ENCODE data around the gene GALP. TPM values are rescaled to one million over a fixed set of nuclear protein-coding genes. Genes with fewer than 3 reads are reported as not detected.
"Not testable (repeated sequence)": the region's sequence is repeated elsewhere in the genome, so short reads cannot be mapped to it uniquely, and the experiment has no call there.

GALP gene
- total RNA-seq, 1 donor from 2014 or later: not detected

DNA sequence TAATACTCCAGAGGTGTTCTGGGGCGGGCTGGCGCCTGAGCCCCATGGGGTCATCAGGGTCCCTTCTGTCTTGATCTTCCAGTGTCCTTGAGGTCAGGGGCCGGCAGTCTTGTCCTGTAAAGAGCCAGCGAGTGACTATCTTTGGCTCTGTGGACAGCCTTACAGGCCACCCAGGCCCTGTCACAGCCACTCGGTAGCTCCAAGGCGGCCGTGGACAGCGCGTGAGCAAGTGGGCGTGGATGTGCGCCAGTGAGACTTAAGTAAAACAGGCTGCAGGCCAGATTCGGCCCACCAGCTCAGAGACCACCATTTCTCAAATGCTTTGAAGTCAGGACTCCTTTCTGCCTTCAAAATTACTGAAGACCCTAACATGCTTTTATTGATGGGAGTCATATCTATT is 31.0 kb upstream of the GALP start:
- ATAC-seq (no peak), DNase-seq (ENCODE audit: missing footprints) (no peak)
- intact Hi-C loops (cut with DNase I): loop anchor here (10.0 kb wide), 1 partner anchor 170 kb away; the partner anchor contains the start of gene ZSCAN5A

DNA sequence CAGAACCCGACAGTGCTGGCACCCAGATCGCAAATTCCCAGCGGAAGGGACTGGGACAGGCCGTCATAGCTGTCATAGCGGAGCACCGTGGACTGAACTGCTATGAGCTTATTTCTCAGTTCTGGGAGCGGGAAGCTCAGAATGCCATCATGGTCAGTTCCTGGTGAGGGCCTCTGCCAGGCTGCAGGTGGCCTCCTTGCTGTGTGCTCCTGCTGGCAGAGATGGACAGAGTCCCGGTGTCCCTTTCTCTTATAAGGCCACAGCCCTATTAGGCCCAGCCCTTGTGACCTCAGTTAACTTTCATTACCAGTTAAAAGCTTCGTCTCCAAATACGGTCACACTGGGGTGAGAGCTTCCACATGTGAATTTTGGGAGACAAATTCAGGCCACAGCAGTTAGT is 30.1 kb upstream of the GALP start:
- DNase-seq (ENCODE audit: missing footprints): no peak
- intact Hi-C loops (cut with DNase I): loop anchor here (10.0 kb wide), 1 partner anchor 169 kb away; the partner anchor contains the start of gene ZSCAN5A
- ATAC-seq: no peak

DNA sequence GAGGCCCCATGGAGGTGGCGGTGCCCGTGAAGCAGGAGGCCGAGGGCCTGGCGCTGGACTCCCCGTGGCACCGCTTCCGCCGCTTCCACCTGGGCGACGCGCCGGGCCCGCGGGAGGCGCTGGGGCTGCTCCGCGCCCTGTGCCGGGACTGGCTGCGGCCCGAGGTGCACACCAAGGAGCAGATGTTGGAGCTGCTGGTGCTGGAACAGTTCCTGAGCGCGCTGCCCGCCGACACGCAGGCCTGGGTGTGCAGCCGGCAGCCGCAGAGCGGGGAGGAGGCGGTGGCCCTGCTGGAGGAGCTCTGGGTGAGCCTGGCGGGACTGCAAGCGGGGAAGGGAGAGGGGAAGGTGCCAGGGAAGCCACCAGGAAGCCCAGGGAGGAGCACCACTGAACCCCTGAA is 28.9 kb upstream of the GALP start:
- intact Hi-C loops (cut with DNase I): loop anchor here (10.0 kb wide), 1 partner anchor 168 kb away; the partner anchor contains the start of gene ZSCAN5A
- DNase-seq (ENCODE audit: missing footprints) (no peak), ATAC-seq (no peak)

DNA sequence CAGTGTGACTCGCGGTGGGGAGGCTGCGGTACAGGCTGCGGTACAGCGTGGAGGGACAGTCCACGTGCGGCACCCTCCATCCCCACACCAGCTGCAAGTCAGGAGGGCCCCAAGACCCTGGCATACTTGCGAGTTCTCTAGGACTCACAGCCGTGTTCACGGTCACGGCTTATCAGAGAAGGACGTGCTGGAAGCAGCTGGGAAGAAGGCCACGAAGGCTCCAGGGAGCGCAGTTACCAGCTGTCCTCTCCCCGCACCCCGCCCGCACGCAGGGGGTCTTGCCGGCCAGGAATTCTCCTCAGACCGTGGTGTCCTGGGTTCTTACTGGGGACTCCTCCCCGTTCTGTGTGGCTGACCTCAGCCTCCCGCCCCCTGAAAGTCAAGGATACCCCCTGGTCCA is 28.5 kb upstream of the GALP start:
- ATAC-seq: no peak
- DNase-seq (ENCODE audit: missing footprints): no peak
- intact Hi-C loops (cut with DNase I): loop anchor here (10.0 kb wide), 1 partner anchor 167 kb away; the partner anchor contains the start of gene ZSCAN5A

DNA sequence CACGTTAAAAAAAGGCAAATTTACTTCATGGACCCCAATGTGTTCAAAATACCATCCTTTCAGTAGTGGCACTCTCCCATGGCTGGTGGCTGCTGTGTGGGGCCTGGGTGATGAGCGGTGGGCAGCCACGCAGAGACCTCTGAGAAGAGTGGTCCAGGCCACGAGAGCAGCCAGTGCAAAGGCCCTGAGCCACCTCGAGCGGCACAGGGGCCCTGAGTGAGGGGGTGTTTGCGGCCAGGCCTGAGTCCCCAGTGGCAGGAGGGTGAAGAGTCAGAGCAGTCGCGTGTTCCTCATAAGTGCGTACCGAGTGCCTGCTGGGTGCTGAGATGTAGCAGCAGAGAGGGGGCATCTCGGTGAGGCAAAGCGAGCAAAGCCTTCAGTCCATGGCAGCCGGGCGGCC is 27.7 kb upstream of the GALP start:
- no peak for ATAC-seq
- intact Hi-C loops (cut with DNase I): loop anchor here (10.0 kb wide), 1 partner anchor 167 kb away; the partner anchor contains the start of gene ZSCAN5A
- no peak for DNase-seq (ENCODE audit: missing footprints)

DNA sequence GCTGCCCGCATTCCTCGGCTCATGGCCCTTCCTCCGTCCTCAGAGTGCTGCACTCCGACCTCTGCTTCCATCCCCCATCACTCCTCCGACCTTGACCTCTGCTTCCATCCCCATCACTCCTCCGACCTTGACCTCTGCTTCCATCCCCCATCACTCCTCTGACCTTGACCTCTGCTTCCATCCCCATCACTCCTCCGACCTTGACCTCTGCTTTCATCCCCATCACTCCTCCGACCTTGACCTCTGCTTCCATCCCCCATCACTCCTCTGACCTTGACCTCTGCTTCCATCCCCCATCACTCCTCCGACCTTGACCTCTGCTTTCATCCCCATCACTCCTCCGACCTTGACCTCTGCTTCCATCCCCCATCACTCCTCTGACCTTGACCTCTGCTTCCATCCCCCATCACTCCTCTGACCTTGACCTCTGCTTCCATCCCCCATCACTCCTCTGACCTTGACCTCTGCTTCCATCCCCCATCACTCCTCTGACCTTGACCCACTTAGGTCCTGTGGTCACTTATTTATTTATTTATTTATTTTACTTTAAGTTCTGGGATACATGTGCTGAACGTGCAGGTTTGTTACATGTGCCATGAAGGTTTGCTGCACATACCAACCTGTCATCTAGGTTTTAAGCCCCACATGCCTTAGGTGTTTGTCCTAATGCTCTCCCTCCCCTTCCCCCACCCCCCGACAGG is 26.7 kb upstream of the GALP start:
- not testable (repeated sequence) for DNase-seq (ENCODE audit: missing footprints); ATAC-seq
- intact Hi-C loops (cut with DNase I): loop anchor here (10.0 kb wide), 1 partner anchor 166 kb away; the partner anchor contains the start of gene ZSCAN5A

DNA sequence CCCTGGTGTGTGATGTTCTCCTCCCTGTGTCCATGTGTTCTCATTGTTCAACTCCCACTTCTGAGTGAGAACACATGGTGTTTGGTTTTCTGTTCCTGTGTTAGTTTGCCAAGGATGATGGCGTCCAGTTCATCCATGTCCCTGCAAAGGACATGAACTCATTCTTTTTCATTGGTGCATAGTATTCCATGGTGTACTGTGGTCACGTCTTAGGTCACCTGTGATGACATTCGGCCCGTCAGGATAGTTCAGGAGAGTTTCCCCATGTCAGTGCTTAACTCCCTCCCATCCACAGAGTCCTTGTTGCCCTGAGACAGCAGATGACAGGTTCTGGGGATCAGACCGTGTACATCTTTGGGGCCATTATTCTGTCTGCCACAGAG is 26.2 kb upstream of the GALP start:
- intact Hi-C loops (cut with DNase I): loop anchor here (10.0 kb wide), 1 partner anchor 165 kb away; the partner anchor contains the start of gene ZSCAN5A
- ATAC-seq (no peak), DNase-seq (ENCODE audit: missing footprints) (no peak)

DNA sequence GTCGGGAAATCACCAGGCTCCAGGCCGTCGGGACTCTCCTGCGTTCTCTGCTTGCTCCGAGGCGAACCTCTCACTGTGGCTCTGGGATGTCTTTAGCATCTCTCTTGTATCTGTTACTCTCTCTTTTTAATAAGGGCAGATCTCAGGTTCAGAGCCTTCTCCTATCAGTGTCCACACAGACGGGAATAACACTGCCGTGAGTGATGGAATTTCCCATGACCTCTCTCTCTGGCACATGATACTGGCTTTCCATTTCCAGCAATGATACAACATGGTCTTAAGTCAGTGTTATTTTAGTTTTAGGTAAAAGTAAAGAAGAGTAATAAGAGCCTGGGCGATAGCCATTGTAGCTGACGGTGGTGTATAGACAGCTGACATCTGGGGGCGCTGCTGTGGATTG is 25.4 kb upstream of the GALP start:
- ATAC-seq (peak; percentile 38), DNase-seq (ENCODE audit: missing footprints) (no peak)
- intact Hi-C loops (cut with DNase I): no loop called here

DNA sequence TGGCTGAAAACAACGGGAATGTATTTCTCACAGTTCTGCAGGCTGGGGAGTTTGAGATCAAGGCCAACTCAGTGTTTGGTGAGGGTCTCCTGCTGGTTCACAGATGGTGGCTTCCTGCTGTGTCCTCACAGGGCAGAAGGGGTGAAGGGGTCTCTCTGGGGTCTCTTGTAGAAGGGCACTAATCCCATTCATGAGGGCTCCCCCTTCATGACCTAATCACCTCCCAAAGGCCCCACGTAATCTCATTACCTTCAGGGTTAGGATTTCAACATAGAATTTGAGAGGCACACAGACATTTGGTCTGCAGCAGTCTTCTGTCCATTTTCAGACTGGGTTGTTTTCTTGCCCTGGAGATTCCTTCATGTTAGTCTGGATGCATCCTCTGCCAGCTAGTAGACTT is 23.2 kb upstream of the GALP start:
- DNase-seq (ENCODE audit: missing footprints) (no peak), ATAC-seq (no peak)
- intact Hi-C loops (cut with DNase I): no loop called here

DNA sequence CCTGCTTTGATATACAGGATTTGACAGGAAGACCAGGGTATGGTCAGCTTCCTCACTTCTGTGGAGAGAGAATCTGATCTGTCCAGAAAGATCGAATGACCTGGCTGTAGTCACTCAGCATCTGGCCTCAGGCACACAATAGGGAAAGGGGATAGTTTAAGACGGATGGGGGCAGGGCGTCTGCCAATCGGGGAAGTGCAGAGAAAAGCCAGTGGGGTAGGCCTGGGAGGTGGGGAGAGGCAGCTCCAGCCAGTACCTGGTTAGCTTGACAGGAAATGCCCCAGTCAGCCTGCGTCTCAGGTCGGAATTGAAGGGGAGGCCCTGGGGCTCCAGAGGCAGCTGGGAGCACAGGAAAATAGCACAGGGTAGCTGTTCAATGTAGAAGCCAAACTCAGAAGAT is 22.3 kb upstream of the GALP start:
- intact Hi-C loops (cut with DNase I): no loop called here
- DNase-seq (ENCODE audit: missing footprints): no peak

DNA sequence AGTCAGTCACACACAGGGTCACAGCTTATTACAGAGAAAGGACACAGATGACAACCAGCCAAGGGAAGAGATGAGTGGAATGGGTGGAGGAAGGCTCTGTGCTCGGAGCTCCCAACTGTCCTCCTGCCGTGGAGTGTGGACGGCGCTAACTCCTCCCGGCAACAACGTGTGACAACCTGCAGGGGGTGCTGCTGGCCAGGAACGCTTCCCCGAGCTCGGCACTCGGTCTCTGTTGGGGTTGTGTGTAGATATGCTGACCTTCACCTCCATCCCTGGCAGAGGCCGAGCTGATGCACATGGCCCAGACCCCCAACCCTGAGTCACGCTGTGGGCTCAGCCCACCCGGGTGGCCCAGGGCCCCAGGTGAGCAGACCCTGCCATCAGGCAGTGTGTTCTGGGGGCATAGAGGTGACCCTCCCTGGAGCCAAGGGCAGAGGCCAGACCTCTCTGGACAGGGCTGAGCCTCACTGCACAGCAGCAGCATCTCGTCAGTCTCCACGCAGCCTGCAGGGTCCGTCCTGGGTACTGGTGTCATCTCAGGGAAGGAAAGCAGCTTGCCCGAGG is 20.6 kb upstream of the GALP start:
- ATAC-seq (peak; percentile 14), DNase-seq (ENCODE audit: missing footprints) (no peak)
- intact Hi-C loops (cut with DNase I): no loop called here

More for the DNA sequence above, 22.3 kb upstream of the GALP start:
- no peak for ATAC-seq

DNA sequence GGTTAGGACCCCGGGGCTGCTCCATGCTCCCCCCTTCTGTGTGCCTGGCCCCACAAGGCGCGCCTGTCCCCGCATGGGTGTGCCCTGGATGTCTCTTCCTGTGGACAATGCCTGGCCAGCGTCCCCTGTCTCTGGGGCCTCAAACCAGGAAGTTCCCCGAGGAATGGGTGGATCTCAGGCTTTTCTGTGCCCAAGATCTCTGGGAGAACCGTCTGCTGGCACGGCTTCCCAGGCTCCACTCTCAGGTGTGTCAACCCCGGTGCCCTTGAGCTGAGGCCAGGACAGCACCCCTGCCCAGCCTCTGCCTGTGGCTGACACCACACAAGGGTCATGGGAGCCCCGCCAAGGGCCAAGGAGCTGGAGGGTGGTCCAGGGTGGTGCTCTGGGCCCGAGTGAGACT is 19.0 kb upstream of the GALP start:
- DNase-seq (ENCODE audit: missing footprints): no peak
- no peak for ATAC-seq

DNA sequence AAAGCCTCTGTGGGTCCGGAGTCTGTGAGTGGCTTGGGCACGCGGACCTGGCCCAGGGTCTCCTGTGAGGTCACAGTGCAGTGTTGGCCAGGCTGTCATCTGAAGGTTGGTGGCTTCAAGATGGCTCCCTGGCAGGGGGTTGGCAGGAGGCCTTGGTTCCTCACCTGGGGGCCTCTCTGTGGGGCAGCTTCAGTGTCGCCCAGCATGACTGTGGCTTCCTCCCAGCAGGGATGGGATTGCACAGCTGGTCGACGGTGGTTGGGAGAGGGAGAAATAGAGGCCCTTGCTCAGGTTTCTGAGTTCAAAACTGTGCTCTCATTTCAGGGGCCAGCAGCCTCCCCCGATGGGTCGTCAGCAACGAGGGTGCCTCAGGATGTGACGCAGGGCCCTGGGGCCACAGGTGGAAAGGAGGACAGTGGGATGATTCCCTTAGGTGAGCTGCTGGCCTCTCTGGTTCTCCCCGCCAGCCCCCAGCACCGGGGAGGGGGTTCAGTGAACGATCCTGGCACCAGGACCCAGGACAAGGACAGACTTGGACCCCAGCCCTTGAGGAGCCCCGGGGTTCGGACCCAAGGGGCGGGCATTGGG is 17.5 kb upstream of the GALP start:
- ATAC-seq (no peak), DNase-seq (ENCODE audit: missing footprints) (no peak)
- intact Hi-C loops (cut with DNase I): no loop called here

More for the DNA sequence above, 19.0 kb upstream of the GALP start:
- intact Hi-C loops (cut with DNase I): no loop called here

DNA sequence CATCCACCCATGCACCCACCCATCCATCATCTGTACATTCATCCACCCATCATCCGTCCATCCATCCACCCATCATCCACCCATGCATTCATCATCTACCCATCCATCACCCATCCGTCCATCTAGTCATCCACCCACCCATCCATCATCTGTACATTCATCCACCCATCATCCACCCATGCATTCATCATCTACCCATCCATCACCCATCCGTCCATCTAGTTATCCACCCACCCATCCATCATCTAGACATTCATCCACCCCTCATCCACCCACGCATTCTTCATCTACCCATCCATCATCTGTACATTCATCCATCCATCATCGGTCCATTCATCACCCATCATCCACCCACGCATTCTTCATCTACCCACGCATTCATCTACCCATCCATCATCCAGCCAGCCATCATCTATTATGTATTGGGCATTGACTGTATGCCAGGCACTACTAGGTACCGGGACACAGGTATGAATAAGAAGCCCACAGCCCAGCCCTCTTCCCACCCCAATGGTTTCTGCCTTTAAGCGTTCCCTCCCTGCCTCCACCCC is 16.7 kb upstream of the GALP start:
- intact Hi-C loops (cut with DNase I): no loop called here
- ATAC-seq: no peak
- no peak for DNase-seq (ENCODE audit: missing footprints)

DNA sequence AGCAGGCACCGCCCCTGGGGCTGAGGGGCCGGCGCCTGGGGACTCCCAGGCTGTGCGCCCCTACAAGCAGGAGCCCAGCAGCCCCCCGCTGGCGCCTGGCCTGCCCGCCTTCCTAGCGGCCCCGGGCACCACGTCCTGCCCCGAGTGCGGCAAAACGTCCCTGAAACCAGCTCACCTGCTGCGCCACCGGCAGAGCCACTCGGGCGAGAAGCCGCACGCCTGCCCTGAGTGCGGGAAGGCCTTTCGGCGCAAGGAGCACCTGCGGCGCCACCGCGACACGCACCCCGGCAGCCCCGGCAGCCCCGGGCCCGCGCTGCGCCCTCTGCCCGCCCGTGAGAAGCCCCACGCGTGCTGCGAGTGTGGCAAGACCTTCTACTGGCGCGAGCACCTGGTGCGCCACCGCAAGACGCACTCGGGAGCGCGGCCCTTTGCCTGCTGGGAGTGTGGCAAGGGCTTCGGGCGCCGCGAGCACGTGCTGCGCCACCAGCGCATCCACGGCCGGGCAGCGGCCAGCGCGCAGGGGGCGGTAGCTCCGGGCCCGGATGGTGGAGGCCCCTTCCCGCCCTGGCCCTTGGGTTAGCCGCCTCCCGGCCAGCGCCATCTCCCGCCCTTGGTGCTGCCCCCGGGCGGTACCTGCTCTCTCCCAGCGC is 16.1 kb upstream of the GALP start:
- ATAC-seq (no peak), DNase-seq (ENCODE audit: missing footprints) (no peak)
- intact Hi-C loops (cut with DNase I): no loop called here

DNA sequence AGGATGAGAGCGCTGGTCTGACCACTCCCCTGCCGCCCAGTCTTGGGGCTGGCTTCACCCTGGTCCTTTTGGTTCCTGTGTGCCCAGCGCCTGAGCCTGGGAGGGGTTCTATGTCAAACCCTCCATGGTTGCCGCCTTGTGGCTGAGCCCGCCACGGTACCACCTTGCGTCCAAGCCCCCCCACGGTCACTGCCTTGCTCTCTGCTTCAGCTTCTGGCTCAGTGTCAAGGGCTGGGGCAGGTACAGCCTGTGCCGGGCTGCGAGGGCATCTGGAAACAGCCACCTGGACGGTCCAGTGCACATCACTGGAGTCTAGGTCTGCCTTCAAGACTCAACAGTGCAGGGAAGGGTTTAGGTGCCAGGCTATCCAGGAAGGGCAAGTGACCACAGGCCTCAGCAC is 14.3 kb upstream of the GALP start:
- no peak for DNase-seq (ENCODE audit: missing footprints)
- ATAC-seq: no peak
- intact Hi-C loops (cut with DNase I): no loop called here

DNA sequence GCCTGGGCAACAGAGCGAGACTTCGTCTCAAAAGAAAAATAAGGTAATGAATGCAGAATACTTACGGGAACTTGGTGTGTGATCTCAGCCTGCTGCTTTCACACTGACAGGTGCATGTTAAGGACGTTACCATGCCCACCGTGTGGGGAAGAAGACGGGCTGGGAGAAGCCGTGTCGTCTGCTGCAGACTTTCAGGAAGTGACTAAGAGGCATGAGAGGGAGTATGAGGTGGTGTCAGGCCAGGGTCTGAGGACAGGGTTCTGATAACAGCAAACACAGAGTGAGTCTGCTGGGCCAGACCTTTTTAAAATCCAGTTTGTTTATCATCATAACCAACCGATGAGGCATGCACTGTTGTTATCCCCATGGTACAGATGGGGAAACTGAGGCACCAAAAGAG is 13.6 kb upstream of the GALP start:
- DNase-seq (ENCODE audit: missing footprints) (no peak), ATAC-seq (no peak)
- intact Hi-C loops (cut with DNase I): no loop called here

DNA sequence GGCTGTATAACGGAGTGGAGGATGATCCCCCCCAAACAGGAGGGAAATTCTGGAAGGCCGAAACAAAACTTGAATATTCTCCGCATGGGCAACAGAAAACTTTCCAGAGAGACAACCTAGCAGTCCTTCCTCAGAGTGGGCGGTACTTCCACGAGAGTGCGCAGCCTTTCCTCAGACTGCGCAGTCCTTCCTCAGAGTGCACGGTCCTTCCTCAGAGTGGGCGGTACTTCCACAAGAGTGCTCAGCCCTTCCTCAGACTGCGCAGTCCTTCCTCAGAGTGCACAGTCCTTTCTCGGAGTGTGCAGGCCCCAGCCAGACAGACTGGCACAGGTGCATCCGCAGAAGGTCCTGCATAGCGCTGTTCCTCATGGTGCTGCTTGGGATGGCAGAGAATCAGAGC is 12.7 kb upstream of the GALP start:
- no peak for ATAC-seq
- intact Hi-C loops (cut with DNase I): no loop called here
- DNase-seq (ENCODE audit: missing footprints): no peak

DNA sequence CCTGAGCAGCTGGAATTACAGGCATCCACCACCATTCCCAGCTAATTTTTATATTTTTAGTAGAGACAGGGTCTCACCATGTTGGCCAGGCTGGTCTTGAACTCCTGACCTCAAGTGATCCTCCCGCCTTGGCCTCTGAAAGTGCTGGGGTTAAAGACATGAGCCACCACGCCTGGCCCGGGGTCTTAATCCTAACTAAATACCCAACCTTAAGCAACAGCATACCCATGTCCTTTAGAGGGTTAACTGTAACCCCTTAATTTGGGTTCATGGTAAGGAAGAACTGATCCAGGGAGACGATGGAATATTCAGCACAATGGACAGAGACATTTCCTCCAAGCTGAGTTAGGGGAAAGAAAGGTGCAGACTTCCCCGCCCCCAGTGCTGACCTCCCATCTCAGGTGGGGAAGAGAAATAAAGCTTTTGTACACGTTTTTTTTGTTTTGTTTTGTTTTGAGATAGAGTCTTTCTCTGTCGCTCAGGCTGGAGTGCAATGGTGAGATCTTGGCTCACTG is 8.7 kb upstream of the GALP start:
- no peak for DNase-seq (ENCODE audit: missing footprints)
- no peak for ATAC-seq
- intact Hi-C loops (cut with DNase I): no loop called here

Data from Right ventricle myocardium inferior (tissue), 1 donor.